HT-29 (cell line): ENCODE results near the gene SEMA4D. TPM values are rescaled to one million over a fixed set of nuclear protein-coding genes. Genes with fewer than 3 reads are reported as not detected.

ENCODE experiments used
- DNase-seq: peaks from one replicate; pipeline ENCODE4 v3.0.0-alpha.2; 2015; ENCODE audit warnings: low spot score
- total RNA-seq: library from RNA; depleted of rRNA; stranded (reverse); fragments of >200 nt; shearing (Covaris generic); gene quantifications from 2 replicates; pipeline ENCODE4 v1.2.3, GENCODE V29; 2014

Gene SEMA4D
- total RNA-seq, 1 experiment from 2014 or later = 18.5 TPM

GRCh38 chr9:89446261-89446960, 51.5 kb downstream of the SEMA4D start:
- no peak for DNase-seq

GRCh38 chr9:89445801-89446251, 52.1 kb downstream of the SEMA4D start:
- DNase-seq = no peak

- no peak for DNase-seq
Observed at GRCh38 chr9:89444925-89445765, 52.8 kb downstream of the SEMA4D start.

- no peak for DNase-seq
Observed at GRCh38 chr9:89444274-89444673, 53.6 kb downstream of the SEMA4D start.

GRCh38 chr9:89442981-89443814, 54.7 kb downstream of the SEMA4D start:
- peak; percentile 27 for DNase-seq

- no peak for DNase-seq
Observed at GRCh38 chr9:89442501-89442978, 55.4 kb downstream of the SEMA4D start.

GRCh38 chr9:89441986-89442385, 55.9 kb downstream of the SEMA4D start:
- no peak for DNase-seq

GRCh38 chr9:89441655-89441970, 56.3 kb downstream of the SEMA4D start:
- no peak for DNase-seq

- peak; percentile 30 for DNase-seq
Observed at GRCh38 chr9:89440951-89441654, 56.8 kb downstream of the SEMA4D start.

- DNase-seq = no peak
Observed at GRCh38 chr9:89440548-89440947, 57.4 kb downstream of the SEMA4D start.

GRCh38 chr9:89440046-89440445, 57.9 kb downstream of the SEMA4D start:
- no peak for DNase-seq

- no peak for DNase-seq
Observed at GRCh38 chr9:89439571-89439970, 58.3 kb downstream of the SEMA4D start.

GRCh38 chr9:89438194-89438593, 59.7 kb downstream of the SEMA4D start:
- DNase-seq = no peak

GRCh38 chr9:89437772-89438171, 60.1 kb downstream of the SEMA4D start:
- no peak for DNase-seq

GRCh38 chr9:89436963-89437625, 60.8 kb downstream of the SEMA4D start:
- DNase-seq = peak; percentile 62

GRCh38 chr9:89436326-89436725, 61.6 kb downstream of the SEMA4D start:
- DNase-seq = no peak

- peak; percentile 87 for DNase-seq
Observed at GRCh38 chr9:89435071-89435823, 62.7 kb downstream of the SEMA4D start.

GRCh38 chr9:89434636-89435035, 63.3 kb downstream of the SEMA4D start:
- DNase-seq = no peak

GRCh38 chr9:89433826-89434225, 64.1 kb downstream of the SEMA4D start:
- no peak for DNase-seq

GRCh38 chr9:89432986-89433530, 64.9 kb downstream of the SEMA4D start:
- DNase-seq = no peak
